Neural progenitor cell (in vitro differentiated cells): ENCODE results near the gene S1PR2. TPM values are rescaled to one million over a fixed set of nuclear protein-coding genes. Genes with fewer than 3 reads are reported as not detected.
"Not testable (repeated sequence)": the region's sequence is repeated elsewhere in the genome, so short reads cannot be mapped to it uniquely, and the experiment has no call there.

Source experiments
- DNase-seq: peaks from one replicate; pipeline ENCODE4 v3.0.0-alpha.2; 2016; ENCODE audit warnings: low spot score
- H2AFZ ChIP-seq: fragments of 200-600 bp; sonication (generic); replicated peaks from 2 replicates; pipeline ENCODE4 v1.6.1; 2016; ENCODE audit warnings: antibody characterized with exemption
- H3F3A ChIP-seq: fragments of 200-600 bp; sonication (generic); 2 replicates; pipeline ENCODE4 v1.6.1; 2016; ENCODE audit warnings: antibody characterized with exemption, low read depth
- H3K27ac ChIP-seq: fragments of 200-600 bp; sonication (generic); 2 replicates; pipeline ENCODE4 v1.5.1; 2016; ENCODE audit warnings: mild to moderate bottlenecking
- H3K27me3 ChIP-seq: fragments of 200-600 bp; sonication (generic); 2 replicates; pipeline ENCODE4 v1.6.1; 2016; ENCODE audit warnings: mild to moderate bottlenecking, moderate library complexity
- H3K36me3 ChIP-seq: fragments of 200-600 bp; sonication (generic); 2 replicates; pipeline ENCODE4 v1.5.1; 2016
- H3K4me1 ChIP-seq: fragments of 200-600 bp; sonication (generic); 2 replicates; pipeline ENCODE4 v1.6.1; 2016; ENCODE audit warnings: mixed run types
- H3K4me2 ChIP-seq: fragments of 200-600 bp; sonication (generic); 2 replicates; pipeline ENCODE4 v1.6.1; 2016
- H3K4me3 ChIP-seq: fragments of 200-600 bp; sonication (generic); 2 replicates; pipeline ENCODE4 v1.5.1; 2016
- H3K79me2 ChIP-seq: fragments of 200-600 bp; sonication (generic); 2 replicates; pipeline ENCODE4 v1.6.1; 2016; ENCODE audit warnings: low read depth
- H3K9ac ChIP-seq: fragments of 200-600 bp; sonication (generic); 2 replicates; pipeline ENCODE4 v1.6.1; 2016
- H3K9me3 ChIP-seq: fragments of 200-600 bp; sonication (generic); 2 replicates; pipeline ENCODE4 v1.5.1; 2016; ENCODE audit warnings: low read depth
- H4K20me1 ChIP-seq: fragments of 200-600 bp; sonication (generic); 2 replicates; pipeline ENCODE4 v1.6.1; 2016; ENCODE audit warnings: low read depth
- H3K27ac Mint-ChIP-seq: 3 replicates; pipeline ENCODE4 v1.8.0; 2021; ENCODE audit warnings: mixed read lengths
- H3K27me3 Mint-ChIP-seq: 2 replicates; pipeline ENCODE4 v1.8.0; 2022; ENCODE audit warnings: low read depth, mild to moderate bottlenecking, inconsistent platforms, moderate library complexity, mixed read lengths; ENCODE audit not compliant: insufficient read depth
- H3K36me3 Mint-ChIP-seq: 3 replicates; pipeline ENCODE4 v1.8.0; 2021; ENCODE audit warnings: mixed read lengths
- H3K4me1 Mint-ChIP-seq: 3 replicates; pipeline ENCODE4 v1.8.0; 2021; ENCODE audit warnings: mixed read lengths
- H3K4me3 Mint-ChIP-seq: 3 replicates; pipeline ENCODE4 v1.8.0; 2021; ENCODE audit warnings: mild to moderate bottlenecking, moderate library complexity, mixed read lengths
- H3K9me3 Mint-ChIP-seq: 3 replicates; pipeline ENCODE4 v1.8.0; 2020; ENCODE audit warnings: mixed read lengths
- CTCF ChIP-seq: fragments of 200-600 bp; sonication (generic); IDR thresholded peaks from 2 replicates; pipeline ENCODE4 v1.5.1; 2017; ENCODE audit warnings: antibody characterized with exemption, mild to moderate bottlenecking
- EZH2 ChIP-seq: fragments of 200-600 bp; sonication (generic); IDR thresholded peaks from 2 replicates; pipeline ENCODE4 v1.6.1; 2017; ENCODE audit warnings: antibody characterized with exemption, mild to moderate bottlenecking, moderate library complexity
- EZH2phosphoT487 ChIP-seq: fragments of 200-600 bp; sonication (generic); IDR thresholded peaks from 2 replicates; pipeline ENCODE4 v1.6.1; 2017; ENCODE audit warnings: antibody characterized with exemption
- total RNA-seq: library from RNA; depleted of rRNA; stranded (reverse); fragments of >200 nt; gene quantifications from 2 replicates; pipeline ENCODE4 v1.2.3, GENCODE V29; 2015; ENCODE audit warnings: low replicate concordance

S1PR2 gene
- total RNA-seq, 1 donor from 2014 or later: 8.5 TPM

GRCh38 chr19:10245189-10245939 lies 14.2 kb upstream of the S1PR2 start:
- H3K36me3 Mint-ChIP-seq: no peaks in the 10 kb centered on the region
- H3K4me1 Mint-ChIP-seq: no peaks in the 10 kb centered on the region
- H3F3A ChIP-seq: no peaks in the 10 kb centered on the region
- H3K36me3 ChIP-seq: no peaks in the 10 kb centered on the region
- H2AFZ ChIP-seq: no peak overlapping the region
- H3K27ac Mint-ChIP-seq: no peak overlapping the region
- H3K9me3 ChIP-seq: no peaks in the 10 kb centered on the region
- no peak overlapping the region for H3K4me3 Mint-ChIP-seq
- no peak overlapping the region for H3K27ac ChIP-seq
- no peak for TF ChIP-seq EZH2phosphoT487
- TF ChIP-seq EZH2: no peak
- TF ChIP-seq CTCF: no peak
- DNase-seq: no peak
- H3K9me3 Mint-ChIP-seq: no peaks in the 10 kb centered on the region
- H3K27me3 ChIP-seq: no peaks in the 10 kb centered on the region
- no peak overlapping the region for H3K4me3 ChIP-seq
- H3K27me3 Mint-ChIP-seq: peaks cover 4% of the 10 kb centered on the region
- no peak overlapping the region for H3K9ac ChIP-seq
- H3K79me2 ChIP-seq: no peaks in the 10 kb centered on the region
- H4K20me1 ChIP-seq: no peaks in the 10 kb centered on the region
- H3K4me2 ChIP-seq: no peak overlapping the region
- no peaks in the 10 kb centered on the region for H3K4me1 ChIP-seq

GRCh38 chr19:10243606-10244005 lies 12.5 kb upstream of the S1PR2 start:
- H3K4me1 ChIP-seq: no peaks in the 10 kb centered on the region
- H3K36me3 Mint-ChIP-seq: no peaks in the 10 kb centered on the region
- no peaks in the 10 kb centered on the region for H3K36me3 ChIP-seq
- H3K4me3 Mint-ChIP-seq: no peak overlapping the region
- H3K27me3 ChIP-seq: no peaks in the 10 kb centered on the region
- no peak for DNase-seq
- no peak overlapping the region for H3K9ac ChIP-seq
- H3K4me1 Mint-ChIP-seq: no peaks in the 10 kb centered on the region
- H4K20me1 ChIP-seq: no peaks in the 10 kb centered on the region
- TF ChIP-seq EZH2phosphoT487 (no peak), CTCF (no peak), EZH2 (no peak)
- H3K27ac Mint-ChIP-seq: no peak overlapping the region
- H3K4me2 ChIP-seq: no peak overlapping the region
- H2AFZ ChIP-seq: no peak overlapping the region
- peaks cover 2% of the 10 kb centered on the region for H3K27me3 Mint-ChIP-seq
- H3K4me3 ChIP-seq: no peak overlapping the region
- no peaks in the 10 kb centered on the region for H3K79me2 ChIP-seq
- H3K9me3 ChIP-seq: no peaks in the 10 kb centered on the region
- no peak overlapping the region for H3K27ac ChIP-seq
- H3F3A ChIP-seq: no peaks in the 10 kb centered on the region
- H3K9me3 Mint-ChIP-seq: no peaks in the 10 kb centered on the region

DNA sequence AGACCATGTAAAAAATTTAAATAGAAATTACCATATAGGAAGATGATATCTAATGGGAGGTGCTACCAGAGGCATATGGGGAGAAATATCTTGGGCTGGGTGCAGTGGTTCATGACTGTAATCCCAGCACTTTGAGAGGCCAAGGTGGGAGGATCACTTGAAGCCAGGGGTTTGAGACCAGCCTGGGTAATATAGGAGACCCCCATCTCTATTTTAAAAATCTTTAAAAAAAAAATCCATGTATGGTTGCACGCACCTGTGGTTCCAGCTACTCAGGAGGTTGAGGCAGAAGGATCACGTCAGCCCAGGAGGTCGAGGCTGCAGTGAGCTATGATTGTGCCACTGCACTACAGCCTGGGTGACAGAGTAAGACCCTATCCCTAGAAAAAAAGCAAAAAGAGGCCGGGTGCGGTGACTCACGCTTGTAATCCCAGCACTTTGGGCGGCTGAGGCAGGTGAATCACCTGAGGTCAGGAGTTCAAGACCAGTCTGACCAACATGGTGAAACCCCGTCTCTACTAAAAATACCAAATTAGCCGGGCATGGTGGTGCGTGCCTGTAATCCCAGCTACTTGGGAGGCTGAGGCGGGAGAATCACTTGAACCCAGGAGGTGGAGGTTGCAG lies 10.8 kb upstream of the S1PR2 start:
- not testable (repeated sequence) for H3K79me2 ChIP-seq, H3K36me3 Mint-ChIP-seq, H3K27ac ChIP-seq, H3F3A ChIP-seq, H3K27me3 ChIP-seq, H3K4me2 ChIP-seq, DNase-seq, H3K27me3 Mint-ChIP-seq, H3K4me1 Mint-ChIP-seq, H3K4me1 ChIP-seq, H4K20me1 ChIP-seq, H3K27ac Mint-ChIP-seq, H3K9ac ChIP-seq, H3K9me3 Mint-ChIP-seq, H2AFZ ChIP-seq, H3K4me3 ChIP-seq, H3K36me3 ChIP-seq, H3K4me3 Mint-ChIP-seq, H3K9me3 ChIP-seq

DNA sequence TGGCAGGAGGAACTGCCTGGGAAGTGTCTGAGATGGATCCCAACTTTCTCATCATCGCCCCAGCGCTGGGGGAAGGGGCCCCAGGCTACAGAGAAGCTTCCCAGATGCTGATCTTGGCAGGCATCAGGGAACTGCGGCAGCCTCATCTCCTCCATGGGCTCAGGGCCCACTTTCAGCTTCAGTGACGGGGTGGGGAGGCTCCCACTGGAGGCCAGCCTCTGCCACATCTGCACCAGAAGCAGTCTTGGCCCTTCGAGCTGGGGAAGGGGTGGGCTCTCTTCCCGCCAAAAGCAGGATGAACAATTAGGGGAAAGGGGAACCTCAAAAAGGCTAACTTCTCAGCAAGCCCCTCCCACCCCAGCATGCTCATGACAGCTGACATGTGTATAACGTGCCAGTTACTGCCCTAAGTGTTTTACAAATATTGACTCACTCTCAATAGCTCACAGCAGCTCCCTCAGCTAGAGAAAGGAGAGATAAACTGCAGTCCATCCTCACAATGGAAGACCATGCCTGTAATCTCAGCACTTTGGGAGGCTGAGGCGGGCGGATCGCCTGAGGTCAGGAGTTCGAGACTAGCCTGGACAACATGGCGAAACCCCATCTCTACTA lies 7.1 kb upstream of the S1PR2 start:
- Histone ChIP-seq H3K9ac (no peak overlapping the region), H3K36me3 (no peaks in the 10 kb centered on the region), H3F3A (no peaks in the 10 kb centered on the region), H3K27me3 (no peaks in the 10 kb centered on the region), H3K4me3 (no peak overlapping the region), H3K4me1 (no peaks in the 10 kb centered on the region), H3K27ac (no peak overlapping the region), H2AFZ (no peak overlapping the region), H3K79me2 (no peaks in the 10 kb centered on the region), H3K4me2 (no peak overlapping the region), H3K9me3 (no peaks in the 10 kb centered on the region), H4K20me1 (no peaks in the 10 kb centered on the region)
- Mint-ChIP-seq H3K27me3 (no peaks in the 10 kb centered on the region), H3K27ac (no peak overlapping the region), H3K4me3 (no peak overlapping the region), H3K9me3 (no peaks in the 10 kb centered on the region), H3K4me1 (peaks cover 6% of the 10 kb centered on the region), H3K36me3 (no peaks in the 10 kb centered on the region)
- TF ChIP-seq CTCF (no peak), EZH2 (no peak), EZH2phosphoT487 (no peak)
- no peak for DNase-seq
